ENCODE measurements around the gene MALRD1. TPM values are rescaled to one million over a fixed set of nuclear protein-coding genes. Genes with fewer than 3 reads are reported as not detected.

The MALRD1 gene
- total RNA-seq, 1 experiment from 2014 or later: not detected

- ChIA-PET CTCF (no interaction called here), POLR2A (no interaction called here)
- H3K9me3 ChIP-seq (ENCODE audit: control insufficient read depth, insufficient read depth, low read depth, low read length): no peaks in the 10 kb centered on the region
- no TSS peak for BruUV-seq (replicated peaks)
- no peak overlapping the region for H3K27ac ChIP-seq (ENCODE audit: low read length)
- no peaks in the 10 kb centered on the region for H3K4me1 ChIP-seq (ENCODE audit: control insufficient read depth, insufficient read depth, low read length)
- intact Hi-C loops (cut with micrococcal nuclease; ENCODE audit: unreplicated experiment): no loop called here
- TF ChIP-seq CTCF (IDR thresholded peaks at IDR 0.05): no peak
- no peak for TF ChIP-seq POLR2AphosphoS5 (IDR thresholded peaks at IDR 0.05; ENCODE audit: low read depth, low read length)
- TF ChIP-seq REST (IDR thresholded peaks at IDR 0.05; ENCODE audit: insufficient read depth in 1 of 2, low read depth in 2 of 2, low read length in 1 of 2): no peak
- no peak for TF ChIP-seq TCF7L2 (IDR thresholded peaks at IDR 0.05; ENCODE audit: low read depth, low read length)
- no peak for TF ChIP-seq SIN3A (IDR thresholded peaks at IDR 0.05; ENCODE audit: borderline replicate concordance, insufficient read depth, low read depth, low read length)
- H3K27me3 ChIP-seq (ENCODE audit: control insufficient read depth, insufficient read depth, low read length): no peaks in the 10 kb centered on the region
- in situ Hi-C loops (cut with HindIII; ENCODE audit: low pct_unique_long_range_greater_than_20kb, low sequenced_read_pairs): no loop called here
- no peak overlapping the region for H3K4me3 ChIP-seq (ENCODE audit: low read depth in 2 of 2, low read length in 2 of 2)
- DNase-seq (ENCODE audit: low read depth, low spot score) (no peak), ATAC-seq (no peak)
- H3K36me3 ChIP-seq (ENCODE audit: control insufficient read depth, insufficient read depth, low read length): no peaks in the 10 kb centered on the region
Observed at GRCh38 chr10:19611775-19612174, 563.2 kb downstream of the MALRD1 start.

GRCh38 chr10:19616966-19617365 lies 568.4 kb downstream of the MALRD1 start:
- TF ChIP-seq REST (IDR thresholded peaks at IDR 0.05; ENCODE audit: insufficient read depth in 1 of 2, low read depth in 2 of 2, low read length in 1 of 2): no peak
- TF ChIP-seq POLR2AphosphoS5 (IDR thresholded peaks at IDR 0.05; ENCODE audit: low read depth, low read length): no peak
- no peak for TF ChIP-seq TCF7L2 (IDR thresholded peaks at IDR 0.05; ENCODE audit: low read depth, low read length)
- no peak for TF ChIP-seq CTCF (IDR thresholded peaks at IDR 0.05)
- no peak for TF ChIP-seq SIN3A (IDR thresholded peaks at IDR 0.05; ENCODE audit: borderline replicate concordance, insufficient read depth, low read depth, low read length)
- no peaks in the 10 kb centered on the region for H3K36me3 ChIP-seq (ENCODE audit: control insufficient read depth, insufficient read depth, low read length)
- H3K4me1 ChIP-seq (ENCODE audit: control insufficient read depth, insufficient read depth, low read length): no peaks in the 10 kb centered on the region
- no peak overlapping the region for H3K4me3 ChIP-seq (ENCODE audit: low read depth in 2 of 2, low read length in 2 of 2)
- intact Hi-C loops (cut with micrococcal nuclease; ENCODE audit: unreplicated experiment) (no loop called here), in situ Hi-C loops (cut with HindIII; ENCODE audit: low pct_unique_long_range_greater_than_20kb, low sequenced_read_pairs) (no loop called here)
- H3K9me3 ChIP-seq (ENCODE audit: control insufficient read depth, insufficient read depth, low read depth, low read length): no peaks in the 10 kb centered on the region
- ATAC-seq (no peak), DNase-seq (ENCODE audit: low read depth, low spot score) (no peak)
- BruUV-seq (replicated peaks): no TSS peak
- no peak overlapping the region for H3K27ac ChIP-seq (ENCODE audit: low read length)
- ChIA-PET CTCF (no interaction called here), POLR2A (no interaction called here)
- no peaks in the 10 kb centered on the region for H3K27me3 ChIP-seq (ENCODE audit: control insufficient read depth, insufficient read depth, low read length)

Measured in Panc1 (cell line).